Peyer's patch (tissue), 4 donors: ENCODE data around the gene ZNF462.

Experiments used
- CTCF ChIP-seq, 6 experiments: fragments of 450-650 bp in 4 of 6; fragments of 200-600 bp in 2 of 6; sonication (generic) in 1 of 6; IDR thresholded peaks; one replicate each; pipeline ENCODE4 v1.5.1; 2017 to 2019; ENCODE audit warnings: antibody characterized with exemption in 6 of 6, mild to moderate bottlenecking in 3 of 6, moderate library complexity in 1 of 6
- POLR2A ChIP-seq, 2 donors: fragments of 450-650 bp; IDR thresholded peaks; one replicate each; pipeline ENCODE4 v1.5.1; 2017; ENCODE audit warnings: antibody characterized with exemption in 2 of 2, mild to moderate bottlenecking in 2 of 2, moderate library complexity in 2 of 2

GRCh38 chr9:106885451-106885850 lies 22.5 kb downstream of the ZNF462 start:
- TF ChIP-seq CTCF (IDR thresholded peaks at IDR 0.05) (no peak), POLR2A (IDR thresholded peaks at IDR 0.05) (no peak)
